Lower leg skin (tissue), 4 donors: Measurements from ENCODE around the gene CAMTA1. TPM values are rescaled to one million over a fixed set of nuclear protein-coding genes. Genes with fewer than 3 reads are reported as not detected.

Experiments used
- DNase-seq, 2 donors: peaks; one replicate each; pipeline ENCODE4 v3.0.0-alpha.2; 2019; ENCODE audit warnings: low spot score in 2 of 2
- H3K4me3 ChIP-seq: fragments of 200-600 bp; sonication (generic); 2 replicates; pipeline ENCODE4 v1.5.1; 2017; ENCODE audit warnings: mild to moderate bottlenecking, low read depth; ENCODE audit not compliant: poor library complexity, severe bottlenecking
- POLR2A ChIP-seq, 2 donors: fragments of 450-650 bp; IDR thresholded peaks; one replicate each; pipeline ENCODE4 v1.6.1; 2016 to 2017; ENCODE audit warnings: antibody characterized with exemption in 2 of 2, mild to moderate bottlenecking in 1 of 2, moderate library complexity in 1 of 2
- WGBS, 2 donors: methylation state at CpG; one replicate each; pipeline ENCODE4 v1.1.5; 2018; 5-methylcytosine and 5-hydroxymethylcytosine counted together
- intact Hi-C: fragments of 100-400 bp; cut with DNase I; formaldehyde crosslinking; loops from one replicate; pipeline ENCODE4 v1.15.0; 2023; ENCODE audit warnings: low total_unique reads
- total RNA-seq, 4 donors: library from RNA; depleted of rRNA; stranded (reverse); fragments of >200 nt; gene quantifications; one replicate each; pipeline ENCODE4 v1.1.0, GENCODE V29; 2016
- TF ChIP-seq, protein P1 (sequence below), 3 donors: fragments of 450-650 bp; IDR thresholded peaks; one replicate each; pipeline ENCODE4 v1.5.1; 2016; ENCODE audit warnings: antibody characterized with exemption in 3 of 3, mild to moderate bottlenecking in 3 of 3, moderate library complexity in 2 of 3

Gene CAMTA1
- total RNA-seq, 4 donors from 2014 or later: 24.4 to 52.3 (median 32.9) TPM

DNA sequence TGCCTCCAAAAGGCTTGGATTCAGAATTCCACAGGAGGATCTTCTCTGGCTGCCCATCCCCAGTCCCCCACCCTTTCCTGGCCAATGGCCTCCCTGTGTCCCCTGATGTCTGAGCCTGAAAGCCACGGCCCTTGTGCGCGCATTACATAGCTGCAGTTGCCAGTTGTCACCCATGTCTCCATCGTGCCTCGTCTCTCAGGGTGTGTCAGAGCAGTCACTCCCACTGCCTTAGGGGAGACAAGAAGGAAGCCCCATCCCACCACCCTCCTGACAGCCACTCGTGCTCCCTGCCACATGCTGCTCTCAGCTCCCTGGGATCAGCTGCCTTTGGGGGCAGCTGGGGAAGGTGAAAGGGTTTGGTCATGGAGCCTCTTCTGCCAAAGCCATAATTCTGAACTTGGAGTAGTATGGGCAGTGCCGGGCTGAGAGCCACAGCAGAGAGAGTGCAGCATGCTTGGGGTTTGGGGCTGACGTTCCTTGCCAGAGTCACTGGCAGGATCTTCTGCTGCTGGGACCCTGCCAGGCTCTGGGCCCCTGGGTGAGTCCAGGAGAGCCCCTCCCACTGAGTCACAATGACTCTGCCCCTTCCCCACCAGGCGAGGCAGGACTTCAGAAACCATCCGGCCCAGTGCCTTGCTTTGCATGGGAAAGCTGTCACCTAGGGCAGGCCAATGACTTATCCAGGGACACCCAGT is 700.0 kb downstream of the CAMTA1 start:
- no peak overlapping the region for H3K4me3 ChIP-seq
- intact Hi-C loops: no loop called here
- no peak for DNase-seq
- no peak for TF ChIP-seq POLR2A (IDR thresholded peaks at IDR 0.05)
- TF ChIP-seq, protein P1, sequence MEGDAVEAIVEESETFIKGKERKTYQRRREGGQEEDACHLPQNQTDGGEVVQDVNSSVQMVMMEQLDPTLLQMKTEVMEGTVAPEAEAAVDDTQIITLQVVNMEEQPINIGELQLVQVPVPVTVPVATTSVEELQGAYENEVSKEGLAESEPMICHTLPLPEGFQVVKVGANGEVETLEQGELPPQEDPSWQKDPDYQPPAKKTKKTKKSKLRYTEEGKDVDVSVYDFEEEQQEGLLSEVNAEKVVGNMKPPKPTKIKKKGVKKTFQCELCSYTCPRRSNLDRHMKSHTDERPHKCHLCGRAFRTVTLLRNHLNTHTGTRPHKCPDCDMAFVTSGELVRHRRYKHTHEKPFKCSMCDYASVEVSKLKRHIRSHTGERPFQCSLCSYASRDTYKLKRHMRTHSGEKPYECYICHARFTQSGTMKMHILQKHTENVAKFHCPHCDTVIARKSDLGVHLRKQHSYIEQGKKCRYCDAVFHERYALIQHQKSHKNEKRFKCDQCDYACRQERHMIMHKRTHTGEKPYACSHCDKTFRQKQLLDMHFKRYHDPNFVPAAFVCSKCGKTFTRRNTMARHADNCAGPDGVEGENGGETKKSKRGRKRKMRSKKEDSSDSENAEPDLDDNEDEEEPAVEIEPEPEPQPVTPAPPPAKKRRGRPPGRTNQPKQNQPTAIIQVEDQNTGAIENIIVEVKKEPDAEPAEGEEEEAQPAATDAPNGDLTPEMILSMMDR (IDR thresholded peaks at IDR 0.05): no peak
- 56 to 67% methylated on average over 6 to 10 of the region's 10 CpGs for WGBS, 2 donors

DNA sequence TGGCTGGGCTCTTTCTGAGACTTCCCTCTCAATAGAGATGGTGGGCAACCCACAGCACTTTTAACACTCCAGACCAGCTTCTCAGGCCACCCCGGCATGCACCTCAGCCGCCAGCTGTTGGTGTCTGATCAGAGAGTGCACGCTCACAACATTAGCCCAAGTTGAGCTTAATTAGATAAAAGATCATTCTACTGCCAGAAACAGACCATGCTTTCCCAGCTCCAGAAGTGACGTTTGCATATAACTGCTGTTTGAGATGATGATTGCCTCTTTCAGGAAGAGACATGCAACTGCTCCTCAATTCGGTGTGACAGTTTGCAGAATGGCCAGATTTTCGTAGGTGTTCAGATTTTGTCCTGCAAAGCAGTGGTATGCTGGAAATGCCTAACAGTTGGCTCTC is 700.6 kb downstream of the CAMTA1 start:
- TF ChIP-seq, protein P1 (IDR thresholded peaks at IDR 0.05): no peak
- no peak for TF ChIP-seq POLR2A (IDR thresholded peaks at IDR 0.05)
- no peak overlapping the region for H3K4me3 ChIP-seq
- 85 to 89% methylated on average over 6 of the region's 6 CpGs for WGBS, 2 donors
- no peak for DNase-seq
- intact Hi-C loops: no loop called here

DNA sequence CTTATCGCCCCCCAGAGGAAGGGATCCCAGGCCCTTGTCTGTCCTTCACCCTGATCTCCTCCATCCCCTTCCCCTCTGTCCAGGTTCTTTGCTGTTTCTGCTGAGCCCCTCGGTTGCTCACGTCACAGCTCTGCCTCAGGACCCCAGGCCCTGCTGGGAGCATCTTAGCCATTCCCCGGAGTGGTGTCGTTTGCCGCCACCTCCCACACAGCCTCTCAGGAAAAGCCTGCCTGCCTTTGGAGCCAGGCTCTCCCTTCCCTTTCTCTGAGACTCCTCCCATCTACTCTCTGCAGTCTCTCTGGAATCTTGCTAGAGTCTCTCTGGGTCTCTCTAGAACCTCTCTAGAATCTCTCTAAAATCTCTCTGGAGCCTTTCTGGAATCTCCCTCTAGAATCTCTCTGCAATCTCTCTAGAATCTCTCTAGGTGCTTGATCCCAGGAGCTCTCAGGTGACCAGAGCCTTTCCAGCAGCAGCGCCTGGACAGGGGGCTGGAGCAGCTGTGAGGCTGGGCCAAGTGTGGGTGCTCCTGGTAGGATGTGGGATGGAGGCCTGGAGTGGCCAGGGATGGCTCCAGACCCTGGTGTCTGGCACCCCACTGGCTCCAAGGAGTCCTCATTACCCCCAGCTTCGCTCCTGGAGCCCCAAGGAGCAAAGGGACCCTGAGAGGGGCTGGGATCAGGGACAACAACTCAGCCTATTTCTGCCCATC is 702.7 kb downstream of the CAMTA1 start:
- no peak overlapping the region for H3K4me3 ChIP-seq
- TF ChIP-seq, protein P1 (IDR thresholded peaks at IDR 0.05): no peak
- no peak for TF ChIP-seq POLR2A (IDR thresholded peaks at IDR 0.05)
- 83 to 86% methylated on average over 8 of the region's 8 CpGs for WGBS, 2 donors
- intact Hi-C loops: no loop called here
- no peak for DNase-seq

DNA sequence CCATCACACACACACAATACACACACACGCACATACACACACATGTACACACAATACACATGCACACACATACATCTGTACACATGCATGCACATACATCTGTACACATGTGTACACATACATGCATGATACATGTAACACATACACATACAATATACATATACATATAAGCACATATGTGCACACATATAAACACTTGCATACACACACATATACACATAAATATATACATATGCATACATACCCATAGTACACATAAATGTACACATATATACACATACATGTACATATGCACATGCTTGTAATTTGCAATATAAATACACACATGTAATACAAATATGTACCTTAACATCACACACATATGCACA is 703.2 kb downstream of the CAMTA1 start:
- intact Hi-C loops: no loop called here
- no peak overlapping the region for H3K4me3 ChIP-seq
- no peak for DNase-seq
- 87 to 93% methylated on average over 1 of the region's 1 CpG for WGBS, 2 donors
- TF ChIP-seq POLR2A (IDR thresholded peaks at IDR 0.05): no peak
- TF ChIP-seq, protein P1 (IDR thresholded peaks at IDR 0.05): no peak

DNA sequence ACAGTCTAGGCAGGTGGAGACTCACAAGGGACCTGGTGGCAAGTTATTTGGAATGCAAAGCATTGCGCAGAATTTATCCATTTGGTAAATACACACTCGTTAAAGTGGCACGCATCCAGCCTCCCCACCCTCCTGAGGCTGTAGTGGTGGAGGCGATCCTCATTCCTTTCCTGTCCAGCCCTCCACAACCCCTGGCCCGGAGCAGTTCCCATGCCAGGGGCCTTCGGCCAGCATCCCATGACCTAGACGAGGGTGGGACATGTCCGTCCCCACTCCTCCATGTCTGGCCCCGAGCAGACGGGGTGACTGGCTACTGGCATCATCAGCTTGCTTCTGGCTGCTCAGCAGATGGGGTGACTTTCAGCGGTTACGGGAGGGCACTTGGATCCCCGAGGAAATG is 704.3 kb downstream of the CAMTA1 start:
- TF ChIP-seq, protein P1 (IDR thresholded peaks at IDR 0.05): no peak
- TF ChIP-seq POLR2A (IDR thresholded peaks at IDR 0.05): no peak
- no peak overlapping the region for H3K4me3 ChIP-seq
- 68 to 79% methylated on average over 13 of the region's 13 CpGs for WGBS, 2 donors
- no peak for DNase-seq
- intact Hi-C loops: no loop called here
